Transverse colon (tissue), 4 donors: ENCODE measurements around the gene TMEM132D. TPM values are rescaled to one million over a fixed set of nuclear protein-coding genes. Genes with fewer than 3 reads are reported as not detected.

Source experiments
- DNase-seq: peaks from one replicate; pipeline ENCODE4 v3.0.0-alpha.2; 2019
- H3K27ac ChIP-seq, 4 donors: fragments of 200-600 bp; sonication (generic); 2 replicates each; pipeline ENCODE4 v1.5.1; 2016 to 2018; ENCODE audit warnings: inconsistent platforms in 4 of 4
- H3K27me3 ChIP-seq: fragments of 200-600 bp; sonication (generic); 2 replicates; pipeline ENCODE4 v1.5.1; 2017; ENCODE audit warnings: inconsistent platforms
- H3K36me3 ChIP-seq, 4 donors: fragments of 200-600 bp; sonication (generic); 2 replicates each; pipeline ENCODE4 v1.5.1; 2017 to 2019; ENCODE audit warnings: inconsistent platforms in 4 of 4
- H3K4me1 ChIP-seq, 4 donors: fragments of 200-600 bp; sonication (generic); 2 replicates each; pipeline ENCODE4 v1.5.1; 2017 to 2020; ENCODE audit warnings: inconsistent platforms in 4 of 4
- H3K4me3 ChIP-seq, 4 donors: fragments of 200-600 bp; sonication (generic); 1 replicate in 1 of 4; 2 replicates in 3 of 4; pipeline versions ENCODE4 v1.5.1 to v1.6.1; 2017 to 2019; ENCODE audit warnings: inconsistent platforms in 4 of 4
- H3K9me3 ChIP-seq, 2 donors: fragments of 200-600 bp; sonication (generic); 2 replicates each; pipeline ENCODE4 v1.5.1; 2017 to 2019; ENCODE audit warnings: inconsistent platforms in 2 of 2
- EP300 ChIP-seq: sonication (generic); formaldehyde crosslinking; IDR thresholded peaks from one replicate; pipeline ENCODE4 v1.6.1; 2017; ENCODE audit warnings: antibody characterized with exemption, low read depth
- POLR2A ChIP-seq: fragments of 450-650 bp; IDR thresholded peaks from one replicate; pipeline ENCODE4 v1.6.1; 2016; ENCODE audit warnings: antibody characterized with exemption, mild to moderate bottlenecking, moderate library complexity
- POLR2AphosphoS5 ChIP-seq, 3 donors: sonication (generic); formaldehyde crosslinking; IDR thresholded peaks; one replicate each; pipeline ENCODE4 v1.6.1; 2016; ENCODE audit warnings: antibody characterized with exemption in 3 of 3
- WGBS, 2 donors: methylation state at CpG; one replicate each; pipeline ENCODE4 v1.1.5; 2018; ENCODE audit warnings: low coverage in 1 of 2; 5-methylcytosine and 5-hydroxymethylcytosine counted together
- in situ Hi-C, 4 donors: fragments of 200-750 bp; cut with MboI; loops; one replicate each; pipeline versions ENCODE4 v1.15.0 to v1.15.1; 2017; ENCODE audit warnings: low sequenced_read_pairs in 3 of 4, low pct_ligation_motif_present in 1 of 4, low pct_unique_long_range_greater_than_20kb in 1 of 4
- intact Hi-C: fragments of 100-400 bp; cut with DNase I; formaldehyde crosslinking; loops from one replicate; pipeline ENCODE4 v1.15.1; 2023; ENCODE audit warnings: low total_unique reads
- total RNA-seq, 4 donors: library from RNA; depleted of rRNA; stranded (reverse); fragments of >200 nt; gene quantifications; one replicate each; pipeline ENCODE4 v1.1.0, GENCODE V29; 2016
- TF ChIP-seq, protein P1 (sequence below), 5 experiments: fragments of 200-600 bp in 3 of 5; fragments of 450-650 bp in 2 of 5; sonication (generic) in 3 of 5; IDR thresholded peaks; 1 replicate in 2 of 5; 2 replicates in 3 of 5; pipeline ENCODE4 v1.5.1; 2016 to 2017; ENCODE audit warnings: antibody characterized with exemption in 5 of 5, inconsistent platforms in 3 of 5, mild to moderate bottlenecking in 2 of 5, moderate library complexity in 1 of 5

The TMEM132D gene
- total RNA-seq, 4 donors from 2014 or later = 0.48 to 0.55 TPM; not detected in 2

DNA sequence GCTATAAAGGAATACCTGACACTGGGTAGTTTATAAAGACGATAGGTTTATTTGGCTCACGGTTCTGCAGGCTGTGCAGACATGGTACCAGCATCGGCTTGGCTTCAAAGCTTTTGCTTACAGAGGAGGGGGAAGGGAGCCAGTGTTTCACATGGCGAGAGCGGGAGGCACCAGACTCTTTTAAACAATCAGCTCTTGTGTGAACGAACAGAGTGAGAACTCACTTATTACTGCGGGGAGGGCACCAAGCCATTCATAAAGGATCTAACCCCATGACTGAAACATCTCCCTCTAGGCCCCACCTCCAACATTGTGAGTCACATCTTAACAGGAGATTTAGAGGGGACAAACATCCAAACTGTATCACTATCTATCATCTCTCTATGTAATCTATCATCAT lies 227.4 kb downstream of the TMEM132D start:
- TF ChIP-seq POLR2AphosphoS5 (IDR thresholded peaks at IDR 0.05) = no peak
- TF ChIP-seq POLR2A = no peak
- TF ChIP-seq EP300 = no peak
- TF ChIP-seq, protein P1, sequence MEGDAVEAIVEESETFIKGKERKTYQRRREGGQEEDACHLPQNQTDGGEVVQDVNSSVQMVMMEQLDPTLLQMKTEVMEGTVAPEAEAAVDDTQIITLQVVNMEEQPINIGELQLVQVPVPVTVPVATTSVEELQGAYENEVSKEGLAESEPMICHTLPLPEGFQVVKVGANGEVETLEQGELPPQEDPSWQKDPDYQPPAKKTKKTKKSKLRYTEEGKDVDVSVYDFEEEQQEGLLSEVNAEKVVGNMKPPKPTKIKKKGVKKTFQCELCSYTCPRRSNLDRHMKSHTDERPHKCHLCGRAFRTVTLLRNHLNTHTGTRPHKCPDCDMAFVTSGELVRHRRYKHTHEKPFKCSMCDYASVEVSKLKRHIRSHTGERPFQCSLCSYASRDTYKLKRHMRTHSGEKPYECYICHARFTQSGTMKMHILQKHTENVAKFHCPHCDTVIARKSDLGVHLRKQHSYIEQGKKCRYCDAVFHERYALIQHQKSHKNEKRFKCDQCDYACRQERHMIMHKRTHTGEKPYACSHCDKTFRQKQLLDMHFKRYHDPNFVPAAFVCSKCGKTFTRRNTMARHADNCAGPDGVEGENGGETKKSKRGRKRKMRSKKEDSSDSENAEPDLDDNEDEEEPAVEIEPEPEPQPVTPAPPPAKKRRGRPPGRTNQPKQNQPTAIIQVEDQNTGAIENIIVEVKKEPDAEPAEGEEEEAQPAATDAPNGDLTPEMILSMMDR (IDR thresholded peaks at IDR 0.05) = no peak
- intact Hi-C loops = no loop called here
- in situ Hi-C loops = no loop called here
- DNase-seq = no peak
- Histone ChIP-seq H3K9me3 (peaks cover 0 to 8% of the 10 kb centered on the region in 2 donors), H3K4me3 (no peak overlapping the region), H3K27me3 (no peaks in the 10 kb centered on the region), H3K4me1 (no peaks in the 10 kb centered on the region), H3K36me3 (no peaks in the 10 kb centered on the region), H3K27ac (no peak overlapping the region)
- WGBS, 2 donors = 80% methylated on average over 1 to 7 of the region's 7 CpGs

GRCh38 chr12:129675947-129676346 lies 227.9 kb downstream of the TMEM132D start:
- in situ Hi-C loops (no loop called here), intact Hi-C loops (no loop called here)
- no peak overlapping the region for H3K4me3 ChIP-seq
- H3K4me1 ChIP-seq = no peaks in the 10 kb centered on the region
- TF ChIP-seq POLR2AphosphoS5 (IDR thresholded peaks at IDR 0.05) = no peak
- TF ChIP-seq, protein P1 (IDR thresholded peaks at IDR 0.05) = no peak
- no peak for TF ChIP-seq EP300
- no peaks in the 10 kb centered on the region for H3K27me3 ChIP-seq
- peaks cover 0 to 8% of the 10 kb centered on the region in 2 donors for H3K9me3 ChIP-seq
- no peaks in the 10 kb centered on the region for H3K36me3 ChIP-seq
- no peak overlapping the region for H3K27ac ChIP-seq
- no peak for DNase-seq
- 40 to 76% methylated on average over 1 to 3 of the region's 3 CpGs for WGBS, 2 donors

GRCh38 chr12:129675496-129675895 lies 228.3 kb downstream of the TMEM132D start:
- peaks cover 0 to 8% of the 10 kb centered on the region in 2 donors for H3K9me3 ChIP-seq
- TF ChIP-seq EP300 (no peak), POLR2A (no peak), POLR2AphosphoS5 (IDR thresholded peaks at IDR 0.05) (no peak)
- TF ChIP-seq, protein P1 (IDR thresholded peaks at IDR 0.05) = no peak
- H3K27me3 ChIP-seq = no peaks in the 10 kb centered on the region
- H3K36me3 ChIP-seq = no peaks in the 10 kb centered on the region
- intact Hi-C loops = no loop called here
- no peaks in the 10 kb centered on the region for H3K4me1 ChIP-seq
- H3K4me3 ChIP-seq = no peak overlapping the region
- no peak for DNase-seq
- 77 to 78% methylated on average over 3 to 4 of the region's 4 CpGs for WGBS, 2 donors
- in situ Hi-C loops = no loop called here
- H3K27ac ChIP-seq = no peak overlapping the region

DNA sequence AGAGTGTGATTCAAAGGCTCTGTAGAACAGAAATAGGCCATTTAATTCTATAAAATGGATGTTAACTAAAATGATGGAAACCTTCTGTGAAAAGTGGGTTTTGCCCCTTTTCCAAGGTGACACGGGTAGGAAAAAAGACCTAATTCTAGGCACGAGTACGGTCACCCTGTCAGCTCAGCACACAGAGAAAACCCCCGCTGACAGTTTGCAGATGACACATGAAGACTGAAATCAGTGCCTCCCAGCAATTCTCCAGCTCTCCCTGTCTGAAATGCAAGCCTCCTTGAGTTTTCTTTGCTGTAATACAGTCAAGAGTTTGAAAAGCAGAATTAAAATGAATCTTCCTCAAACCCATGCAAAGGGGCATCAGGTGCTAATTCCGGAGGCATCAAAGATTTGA lies 230.0 kb downstream of the TMEM132D start:
- TF ChIP-seq, protein P1 (IDR thresholded peaks at IDR 0.05) = no peak
- TF ChIP-seq POLR2A = no peak
- TF ChIP-seq POLR2AphosphoS5 (IDR thresholded peaks at IDR 0.05) = no peak
- TF ChIP-seq EP300 = no peak
- Histone ChIP-seq H3K27me3 (no peaks in the 10 kb centered on the region), H3K27ac (no peak overlapping the region), H3K4me1 (no peaks in the 10 kb centered on the region), H3K9me3 (peaks cover 0 to 4% of the 10 kb centered on the region in 2 donors), H3K4me3 (no peak overlapping the region), H3K36me3 (no peaks in the 10 kb centered on the region)
- DNase-seq = no peak
- WGBS, 2 donors = 72 to 75% methylated on average over 5 of the region's 5 CpGs
- intact Hi-C loops = no loop called here
- in situ Hi-C loops = no loop called here
